Endothelial cell (in vitro differentiated cells): ENCODE measurements around the gene PSME4. TPM values are rescaled to one million over a fixed set of nuclear protein-coding genes. Genes with fewer than 3 reads are reported as not detected.

Experiments
- DNase-seq: peaks from one replicate; pipeline ENCODE4 v3.0.0; 2021; ENCODE audit warnings: low spot score
- H3K27ac Mint-ChIP-seq: one replicate; pipeline ENCODE4 v1.8.0; 2021; ENCODE audit warnings: mixed read lengths, inconsistent platforms; ENCODE audit not compliant: unreplicated experiment
- H3K27me3 Mint-ChIP-seq: one replicate; pipeline ENCODE4 v1.8.0; 2021; ENCODE audit warnings: mild to moderate bottlenecking, moderate library complexity, mixed read lengths, inconsistent platforms; ENCODE audit not compliant: unreplicated experiment
- H3K36me3 Mint-ChIP-seq: one replicate; pipeline ENCODE4 v1.8.0; 2021; ENCODE audit warnings: mild to moderate bottlenecking, low read depth, mixed read lengths, inconsistent platforms; ENCODE audit not compliant: unreplicated experiment
- H3K4me1 Mint-ChIP-seq: one replicate; pipeline ENCODE4 v1.8.0; 2021; ENCODE audit warnings: mild to moderate bottlenecking, mixed read lengths, inconsistent platforms; ENCODE audit not compliant: unreplicated experiment
- H3K4me3 Mint-ChIP-seq: one replicate; pipeline ENCODE4 v1.8.0; 2021; ENCODE audit warnings: mild to moderate bottlenecking, mixed read lengths, inconsistent platforms; ENCODE audit not compliant: unreplicated experiment
- H3K9me3 Mint-ChIP-seq: one replicate; pipeline ENCODE4 v1.8.0; 2021; ENCODE audit warnings: mixed read lengths, inconsistent platforms; ENCODE audit not compliant: unreplicated experiment
- CTCF ChIP-seq: fragments of 200-600 bp; sonication (generic); IDR thresholded peaks from one replicate; pipeline ENCODE4 v1.5.0; 2021; ENCODE audit warnings: antibody characterized with exemption; ENCODE audit not compliant: unreplicated experiment
- total RNA-seq: library from RNA; stranded (reverse); fragmentation: NEBNext Ultra II Directional; extraction: Animal tissue kit (Norgen Biotek cat#: 25700); gene quantifications from one replicate; pipeline ENCODE4 v1.2.1, GENCODE V29; 2021; ENCODE audit not compliant: unreplicated experiment

The PSME4 gene
- total RNA-seq, 1 donor from 2014 or later = 106 TPM

- no peak for TF ChIP-seq CTCF
These were observed 73.9 kb downstream of the PSME4 start for GRCh38 chr2:53896864-53897263.

GRCh38 chr2:53886406-53887280 is 84.2 kb downstream of the PSME4 start:
- TF ChIP-seq CTCF = no peak
- peaks cover 59% of the 10 kb centered on the region for H3K36me3 Mint-ChIP-seq
- H3K4me3 Mint-ChIP-seq = no peak overlapping the region
- H3K27me3 Mint-ChIP-seq = peaks cover under 1% of the 10 kb centered on the region
- no peaks in the 10 kb centered on the region for H3K9me3 Mint-ChIP-seq
- no peak for DNase-seq
- no peak overlapping the region for H3K27ac Mint-ChIP-seq
- H3K4me1 Mint-ChIP-seq = peaks cover under 1% of the 10 kb centered on the region

More at GRCh38 chr2:53896864-53897263, 73.9 kb downstream of the PSME4 start:
- Mint-ChIP-seq H3K9me3 (no peaks in the 10 kb centered on the region), H3K4me3 (no peak overlapping the region), H3K36me3 (peaks cover 40% of the 10 kb centered on the region), H3K27ac (no peak overlapping the region), H3K4me1 (peaks cover 3% of the 10 kb centered on the region), H3K27me3 (no peaks in the 10 kb centered on the region)
- DNase-seq = no peak

DNA sequence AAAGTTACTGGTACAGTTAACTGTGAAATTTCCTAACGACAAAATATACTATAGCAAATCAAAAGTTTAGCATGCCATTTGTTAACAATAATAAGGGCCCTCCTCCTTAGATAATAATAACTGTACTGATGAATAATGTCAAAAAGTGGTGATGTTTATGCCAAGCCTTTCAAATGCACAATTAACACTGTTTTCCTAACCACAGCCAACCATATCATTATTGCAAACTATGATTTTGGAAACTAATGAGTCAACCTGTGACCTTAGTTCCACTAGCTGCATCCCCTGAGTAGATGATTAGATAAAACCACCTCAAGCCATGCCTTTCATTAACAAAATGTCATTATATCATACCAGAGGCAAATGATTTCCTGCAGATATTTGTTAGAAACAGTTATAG is 85.9 kb downstream of the PSME4 start:
- H3K4me3 Mint-ChIP-seq = peak overlapping the region; percentile 80
- no peaks in the 10 kb centered on the region for H3K4me1 Mint-ChIP-seq
- no peaks in the 10 kb centered on the region for H3K9me3 Mint-ChIP-seq
- H3K27me3 Mint-ChIP-seq = no peaks in the 10 kb centered on the region
- peaks cover 65% of the 10 kb centered on the region for H3K36me3 Mint-ChIP-seq
- no peak for TF ChIP-seq CTCF
- H3K27ac Mint-ChIP-seq = no peak overlapping the region
- DNase-seq = no peak

DNA sequence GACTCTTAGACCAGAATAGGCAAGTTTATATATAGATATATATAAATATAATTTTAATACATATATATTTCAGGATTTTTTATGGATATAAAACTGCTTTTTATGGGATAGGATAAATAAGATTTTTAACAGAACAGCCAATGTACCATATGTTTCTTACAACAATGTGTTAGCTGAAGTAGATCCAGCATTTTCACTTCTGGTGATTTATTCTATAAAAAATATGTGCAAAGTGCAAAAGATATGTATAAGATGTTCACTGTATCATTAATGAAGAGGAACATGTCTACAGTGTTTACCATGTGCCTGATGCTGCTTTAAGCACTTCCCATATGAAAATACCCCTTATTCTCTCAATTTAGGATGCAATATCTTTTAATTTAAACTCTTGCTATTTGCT is 88.8 kb downstream of the PSME4 start:
- TF ChIP-seq CTCF = no peak
- peaks cover 52% of the 10 kb centered on the region for H3K36me3 Mint-ChIP-seq
- no peak overlapping the region for H3K27ac Mint-ChIP-seq
- no peak for DNase-seq
- H3K27me3 Mint-ChIP-seq = no peaks in the 10 kb centered on the region
- H3K4me3 Mint-ChIP-seq = no peak overlapping the region
- H3K4me1 Mint-ChIP-seq = no peaks in the 10 kb centered on the region
- no peaks in the 10 kb centered on the region for H3K9me3 Mint-ChIP-seq

GRCh38 chr2:53881360-53881759 is 89.4 kb downstream of the PSME4 start:
- DNase-seq = no peak
- no peaks in the 10 kb centered on the region for H3K9me3 Mint-ChIP-seq
- no peak for TF ChIP-seq CTCF
- no peaks in the 10 kb centered on the region for H3K27me3 Mint-ChIP-seq
- H3K4me3 Mint-ChIP-seq = no peak overlapping the region
- peaks cover 46% of the 10 kb centered on the region for H3K36me3 Mint-ChIP-seq
- no peaks in the 10 kb centered on the region for H3K4me1 Mint-ChIP-seq
- no peak overlapping the region for H3K27ac Mint-ChIP-seq
